ENCODE measurements around the gene ZC3H7A. TPM values are rescaled to one million over a fixed set of nuclear protein-coding genes. Genes with fewer than 3 reads are reported as not detected.

ZC3H7A gene
- total and polyA plus RNA-seq, 2 of the 13 experiments (the other 11 are each of a cell fraction or from before 2014, with no cell fraction given) = 29.2 to 36.8 TPM

DNA sequence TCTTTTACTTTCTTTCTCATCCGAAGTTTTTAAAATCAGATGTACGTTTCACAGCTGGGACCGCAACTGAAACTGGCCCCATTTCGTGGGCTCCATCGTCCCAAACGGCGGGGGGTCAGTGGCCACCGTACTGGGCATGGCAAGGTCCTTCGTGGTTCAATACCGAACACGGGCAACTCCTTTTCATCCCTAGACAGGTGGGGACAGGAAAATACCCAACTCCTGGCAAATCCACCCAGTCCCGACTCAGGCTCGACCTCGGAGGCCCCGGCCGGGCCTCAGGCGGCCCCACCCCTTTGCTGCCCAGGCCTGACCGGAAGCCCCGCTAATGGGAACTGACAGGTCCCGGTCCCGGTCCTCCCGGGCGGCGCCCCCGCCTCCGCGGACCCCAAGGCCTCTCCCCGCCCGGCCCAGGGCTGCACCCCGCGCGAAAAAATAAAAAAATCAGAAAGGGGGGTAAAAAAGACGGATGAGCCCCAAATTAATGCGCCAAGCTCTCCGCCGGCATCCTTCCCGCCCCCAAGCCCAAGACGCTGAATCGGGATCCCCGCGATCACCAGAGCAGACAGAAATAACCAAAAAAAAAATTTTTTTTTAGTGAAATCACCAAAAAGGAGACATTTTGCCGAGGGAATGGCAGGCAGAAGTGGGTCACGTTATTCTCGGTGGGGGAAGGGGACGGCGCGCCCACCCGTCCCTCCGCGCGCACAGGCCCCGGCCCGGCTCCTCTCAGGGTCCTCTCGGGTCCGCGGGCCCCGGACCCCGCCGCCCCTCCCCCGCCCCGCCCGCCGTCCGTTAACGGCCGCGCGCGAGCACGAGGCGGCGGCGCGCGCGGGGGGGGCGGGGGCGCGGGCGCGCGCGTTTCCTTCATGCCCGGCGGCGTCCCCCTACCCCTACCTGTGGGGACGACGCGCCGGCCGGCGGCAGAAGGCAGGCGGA is 562 bp downstream of the ZC3H7A start (continued):
- TF ChIP-seq, protein P1, sequence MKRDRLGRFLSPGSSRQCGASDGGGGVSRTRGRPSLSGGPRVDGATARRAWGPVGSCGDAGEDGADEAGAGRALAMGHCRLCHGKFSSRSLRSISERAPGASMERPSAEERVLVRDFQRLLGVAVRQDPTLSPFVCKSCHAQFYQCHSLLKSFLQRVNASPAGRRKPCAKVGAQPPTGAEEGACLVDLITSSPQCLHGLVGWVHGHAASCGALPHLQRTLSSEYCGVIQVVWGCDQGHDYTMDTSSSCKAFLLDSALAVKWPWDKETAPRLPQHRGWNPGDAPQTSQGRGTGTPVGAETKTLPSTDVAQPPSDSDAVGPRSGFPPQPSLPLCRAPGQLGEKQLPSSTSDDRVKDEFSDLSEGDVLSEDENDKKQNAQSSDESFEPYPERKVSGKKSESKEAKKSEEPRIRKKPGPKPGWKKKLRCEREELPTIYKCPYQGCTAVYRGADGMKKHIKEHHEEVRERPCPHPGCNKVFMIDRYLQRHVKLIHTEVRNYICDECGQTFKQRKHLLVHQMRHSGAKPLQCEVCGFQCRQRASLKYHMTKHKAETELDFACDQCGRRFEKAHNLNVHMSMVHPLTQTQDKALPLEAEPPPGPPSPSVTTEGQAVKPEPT (CRISPR knock-in tag; IDR thresholded peaks at IDR 0.05; ENCODE audit: low read depth) = peak; percentile 86; the same call in 1 of the 2 replicates
- TF ChIP-seq ZBTB14 (CRISPR knock-in tag; IDR thresholded peaks at IDR 0.05) (peak; percentile 70), TERF1 (CRISPR knock-in tag; IDR thresholded peaks at IDR 0.05) (no peak), ZNF232 (CRISPR knock-in tag; IDR thresholded peaks at IDR 0.05; ENCODE audit: borderline replicate concordance) (peak; percentile 64), ZBTB3 (CRISPR knock-in tag; IDR thresholded peaks at IDR 0.05; ENCODE audit: borderline replicate concordance, low read depth) (0 out of 2 replicates have a peak, but pooled peaks have one; percentile 2), ASH2L (IDR thresholded peaks at IDR 0.05; ENCODE audit: insufficient read length, low read depth, low read length) (peak; percentile 86), LBX2 (CRISPR knock-in tag; IDR thresholded peaks at IDR 0.05; ENCODE audit: borderline replicate concordance) (no peak), ERF (CRISPR knock-in tag; IDR thresholded peaks at IDR 0.05) (peak; percentile 70; the same call in 1 of the 2 replicates), ELF3 (CRISPR knock-in tag; IDR thresholded peaks at IDR 0.05) (peak; percentile 69), ZC3H4 (CRISPR knock-in tag; IDR thresholded peaks at IDR 0.05; ENCODE audit: borderline replicate concordance) (no peak), NR2F2 (IDR thresholded peaks at IDR 0.05; ENCODE audit: borderline replicate concordance, low read depth) (no peak), ZNF230 (CRISPR knock-in tag; IDR thresholded peaks at IDR 0.05) (peak; percentile 68; the same call in 1 of the 2 replicates), JDP2 (CRISPR knock-in tag; IDR thresholded peaks at IDR 0.05; ENCODE audit: borderline replicate concordance) (no peak; the same call in 1 of the 2 replicates), ZNF180 (CRISPR knock-in tag; IDR thresholded peaks at IDR 0.05; ENCODE audit: borderline replicate concordance, low read depth) (no peak), REXO4 (CRISPR knock-in tag; IDR thresholded peaks at IDR 0.05; ENCODE audit: borderline replicate concordance) (no peak), MTF2 (CRISPR knock-in tag; IDR thresholded peaks at IDR 0.05; ENCODE audit: borderline replicate concordance) (peak; percentile 72; the same call in 1 of the 2 replicates), TMF1 (CRISPR knock-in tag; IDR thresholded peaks at IDR 0.05; ENCODE audit: low read depth) (0 out of 2 replicates have a peak, but pooled peaks have one; percentile 2), SP4 (CRISPR knock-in tag; IDR thresholded peaks at IDR 0.05) (no peak; the same call in 1 of the 2 replicates), ZNF792 (CRISPR knock-in tag; IDR thresholded peaks at IDR 0.05) (0 out of 2 replicates have a peak, but pooled peaks have one; percentile 40), SP1 (IDR thresholded peaks at IDR 0.05) (no peak), SP1 (CRISPR knock-in tag; IDR thresholded peaks at IDR 0.05) (no peak)
- TF ChIP-seq, protein P2, sequence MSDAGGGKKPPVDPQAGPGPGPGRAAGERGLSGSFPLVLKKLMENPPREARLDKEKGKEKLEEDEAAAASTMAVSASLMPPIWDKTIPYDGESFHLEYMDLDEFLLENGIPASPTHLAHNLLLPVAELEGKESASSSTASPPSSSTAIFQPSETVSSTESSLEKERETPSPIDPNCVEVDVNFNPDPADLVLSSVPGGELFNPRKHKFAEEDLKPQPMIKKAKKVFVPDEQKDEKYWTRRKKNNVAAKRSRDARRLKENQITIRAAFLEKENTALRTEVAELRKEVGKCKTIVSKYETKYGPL (CRISPR knock-in tag; IDR thresholded peaks at IDR 0.05) = peak; percentile 43; the same call in 1 of the 2 replicates
- TF ChIP-seq, protein P3, sequence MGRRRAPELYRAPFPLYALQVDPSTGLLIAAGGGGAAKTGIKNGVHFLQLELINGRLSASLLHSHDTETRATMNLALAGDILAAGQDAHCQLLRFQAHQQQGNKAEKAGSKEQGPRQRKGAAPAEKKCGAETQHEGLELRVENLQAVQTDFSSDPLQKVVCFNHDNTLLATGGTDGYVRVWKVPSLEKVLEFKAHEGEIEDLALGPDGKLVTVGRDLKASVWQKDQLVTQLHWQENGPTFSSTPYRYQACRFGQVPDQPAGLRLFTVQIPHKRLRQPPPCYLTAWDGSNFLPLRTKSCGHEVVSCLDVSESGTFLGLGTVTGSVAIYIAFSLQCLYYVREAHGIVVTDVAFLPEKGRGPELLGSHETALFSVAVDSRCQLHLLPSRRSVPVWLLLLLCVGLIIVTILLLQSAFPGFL (CRISPR knock-in tag; IDR thresholded peaks at IDR 0.05) = no peak

Measured in HepG2 (cell line).